Calu3 (cell line): Measurements from ENCODE around the gene MRPL40. TPM values are rescaled to one million over a fixed set of nuclear protein-coding genes. Genes with fewer than 3 reads are reported as not detected.
"Not testable (repeated sequence)": the region's sequence is repeated elsewhere in the genome, so short reads cannot be mapped to it uniquely, and the experiment has no call there.

Experiments
- BruUV-seq: library from RNA; stranded (reverse); fragments of 400-500 nt; replicated peaks from 2 replicates; lab custom pipeline; 2021; lab: Mats Ljungman, UMichigan
- CTCF ChIA-PET: fragments of 300-600 bp; sonication (Branson Sonifier 250); formaldehyde crosslinking; loops from one replicate; lab custom pipeline; 2022; ENCODE audit warnings: antibody characterized with exemption; lab: Charles Lee
- DNase-seq: peaks from one replicate; pipeline ENCODE4 v3.0.0; 2022
- H3K27ac Mint-ChIP-seq: one replicate; pipeline ENCODE4 v1.8.0; 2022; ENCODE audit warnings: mixed read lengths; ENCODE audit not compliant: unreplicated experiment
- H3K27me3 Mint-ChIP-seq: one replicate; pipeline ENCODE4 v1.8.0; 2022; ENCODE audit warnings: mixed read lengths; ENCODE audit not compliant: unreplicated experiment
- H3K36me3 Mint-ChIP-seq: one replicate; pipeline ENCODE4 v1.8.0; 2022; ENCODE audit warnings: mild to moderate bottlenecking, moderate library complexity, mixed read lengths; ENCODE audit not compliant: insufficient read depth, unreplicated experiment
- H3K4me1 Mint-ChIP-seq: one replicate; pipeline ENCODE4 v1.8.0; 2022; ENCODE audit warnings: mild to moderate bottlenecking, low read depth, mixed read lengths; ENCODE audit not compliant: unreplicated experiment
- H3K4me3 Mint-ChIP-seq: one replicate; pipeline ENCODE4 v1.8.0; 2022; ENCODE audit warnings: mild to moderate bottlenecking, low read depth, moderate library complexity, mixed read lengths; ENCODE audit not compliant: unreplicated experiment
- H3K9me3 Mint-ChIP-seq: one replicate; pipeline ENCODE4 v1.8.0; 2022; ENCODE audit warnings: low read depth, mixed read lengths; ENCODE audit not compliant: unreplicated experiment
- intact Hi-C: fragments of 100-400 bp; cut with micrococcal nuclease; formaldehyde crosslinking; loops from one replicate; pipeline ENCODE4 v1.10.0; 2022; ENCODE audit not compliant: unreplicated experiment
- total RNA-seq: library from RNA; stranded (reverse); gene quantifications from 2 replicates; pipeline ENCODE4 v1.2.3, GENCODE V29; 2022
- TF ChIP-seq, protein P1 (sequence below): fragments of 200-600 bp; IDR thresholded peaks from one replicate; pipeline ENCODE4 v1.8.0; 2022; ENCODE audit warnings: antibody characterized with exemption; ENCODE audit not compliant: unreplicated experiment

Gene MRPL40
- total RNA-seq, 1 experiment from 2014 or later: 38.6 TPM

DNA sequence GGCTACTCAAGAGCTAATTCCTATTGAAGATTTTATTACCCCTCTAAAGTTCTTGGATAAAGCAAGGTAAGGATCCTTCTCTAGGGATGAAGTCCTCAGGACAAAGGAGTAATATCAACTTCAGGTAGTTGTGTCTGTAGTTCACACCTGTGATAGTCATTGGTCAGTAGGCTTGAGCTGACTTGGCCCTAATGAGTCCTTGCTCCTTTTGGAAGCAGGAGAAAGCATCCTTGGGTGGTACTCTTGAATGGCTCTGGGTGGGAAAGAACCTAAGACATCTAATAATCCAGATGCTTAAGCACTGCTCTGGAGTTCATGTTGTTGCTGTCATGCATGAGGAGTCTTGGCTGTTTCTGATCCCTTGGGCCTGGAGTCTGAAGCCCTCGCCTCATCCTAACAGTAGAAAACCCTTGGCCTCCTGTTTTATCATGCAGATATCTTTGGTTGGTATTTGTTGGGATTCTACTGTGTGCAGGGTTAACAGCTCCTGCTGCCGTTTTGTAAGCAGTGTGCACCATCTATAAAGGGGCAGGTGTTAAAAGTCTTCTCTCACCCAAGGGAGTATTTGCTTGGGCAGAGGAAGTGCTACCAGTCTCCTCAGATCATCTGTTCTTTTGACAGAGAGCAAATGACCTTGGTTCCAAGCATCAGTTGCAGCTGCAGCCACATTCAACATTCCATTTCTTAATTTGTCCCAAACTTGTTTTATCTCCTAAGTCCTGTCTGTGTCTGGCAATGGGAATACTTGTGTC, 2.7 kb downstream of the MRPL40 start:
- CTCF ChIA-PET: no interaction called here
- no peaks in the 10 kb centered on the region for H3K27me3 Mint-ChIP-seq
- H3K4me1 Mint-ChIP-seq: peaks cover 7% of the 10 kb centered on the region
- intact Hi-C loops: no loop called here
- no peak for DNase-seq
- H3K27ac Mint-ChIP-seq: no peak overlapping the region
- H3K4me3 Mint-ChIP-seq: no peak overlapping the region
- H3K9me3 Mint-ChIP-seq: no peaks in the 10 kb centered on the region
- H3K36me3 Mint-ChIP-seq: peaks cover 58% of the 10 kb centered on the region
- TF ChIP-seq, protein P1, sequence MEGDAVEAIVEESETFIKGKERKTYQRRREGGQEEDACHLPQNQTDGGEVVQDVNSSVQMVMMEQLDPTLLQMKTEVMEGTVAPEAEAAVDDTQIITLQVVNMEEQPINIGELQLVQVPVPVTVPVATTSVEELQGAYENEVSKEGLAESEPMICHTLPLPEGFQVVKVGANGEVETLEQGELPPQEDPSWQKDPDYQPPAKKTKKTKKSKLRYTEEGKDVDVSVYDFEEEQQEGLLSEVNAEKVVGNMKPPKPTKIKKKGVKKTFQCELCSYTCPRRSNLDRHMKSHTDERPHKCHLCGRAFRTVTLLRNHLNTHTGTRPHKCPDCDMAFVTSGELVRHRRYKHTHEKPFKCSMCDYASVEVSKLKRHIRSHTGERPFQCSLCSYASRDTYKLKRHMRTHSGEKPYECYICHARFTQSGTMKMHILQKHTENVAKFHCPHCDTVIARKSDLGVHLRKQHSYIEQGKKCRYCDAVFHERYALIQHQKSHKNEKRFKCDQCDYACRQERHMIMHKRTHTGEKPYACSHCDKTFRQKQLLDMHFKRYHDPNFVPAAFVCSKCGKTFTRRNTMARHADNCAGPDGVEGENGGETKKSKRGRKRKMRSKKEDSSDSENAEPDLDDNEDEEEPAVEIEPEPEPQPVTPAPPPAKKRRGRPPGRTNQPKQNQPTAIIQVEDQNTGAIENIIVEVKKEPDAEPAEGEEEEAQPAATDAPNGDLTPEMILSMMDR: no peak
- no TSS peak for BruUV-seq

DNA sequence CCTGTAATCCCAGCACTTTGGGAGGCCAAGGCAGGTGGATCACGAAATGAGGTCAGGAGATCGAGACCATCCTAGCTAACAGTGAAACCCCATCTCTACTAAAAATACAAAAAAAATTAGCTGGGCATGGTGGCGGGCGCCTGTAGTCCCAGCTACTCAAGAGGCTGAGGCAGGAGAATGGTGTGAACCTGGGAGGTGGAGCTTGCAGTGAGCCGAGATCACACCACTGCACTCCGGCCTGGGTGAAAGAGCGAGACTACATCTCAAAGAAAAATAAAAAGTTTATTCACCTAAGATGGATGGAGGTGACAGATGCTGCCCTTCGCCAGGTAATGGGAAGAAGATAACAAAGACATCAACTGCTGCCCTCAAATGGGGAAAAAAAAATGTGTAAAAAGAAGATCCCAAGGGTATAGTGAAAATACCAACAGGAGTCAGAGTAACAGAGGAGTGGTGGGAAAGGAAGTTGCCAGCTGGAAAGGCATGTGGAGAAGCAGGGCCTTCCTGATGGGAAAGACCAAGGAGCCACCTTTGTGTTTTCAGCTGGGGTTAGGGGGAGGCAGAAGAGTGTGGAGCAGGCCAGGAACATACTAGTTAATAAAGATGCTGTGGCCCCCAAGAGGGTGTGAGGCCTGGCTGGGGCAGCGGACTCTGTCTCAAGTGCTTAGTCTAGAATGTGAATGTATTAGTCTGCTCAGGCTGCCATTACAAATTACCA, 4.3 kb downstream of the MRPL40 start:
- peaks cover 42% of the 10 kb centered on the region for H3K36me3 Mint-ChIP-seq
- H3K27me3 Mint-ChIP-seq, intact Hi-C loops, H3K4me1 Mint-ChIP-seq, H3K27ac Mint-ChIP-seq, DNase-seq, BruUV-seq, CTCF ChIA-PET, H3K4me3 Mint-ChIP-seq, H3K9me3 Mint-ChIP-seq: not testable (repeated sequence)

DNA sequence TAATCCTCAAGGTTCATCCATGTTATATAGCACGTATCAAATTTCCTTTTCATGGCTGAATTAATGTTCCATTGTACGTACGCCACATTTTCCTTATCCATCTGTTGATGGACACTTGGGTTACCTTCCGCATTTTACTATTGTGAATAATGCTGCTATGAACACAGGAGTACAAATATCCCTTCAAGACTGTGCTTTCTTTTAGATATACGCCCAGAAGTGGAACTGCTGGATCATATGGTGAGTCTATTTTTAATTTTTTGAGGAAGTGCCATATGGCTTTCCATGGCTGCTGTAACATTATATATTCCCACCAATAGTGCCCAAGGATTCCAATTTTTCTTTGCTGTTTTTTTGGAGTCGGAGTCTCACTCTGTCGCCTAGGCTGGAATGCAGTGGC, 6.0 kb downstream of the MRPL40 start:
- Mint-ChIP-seq H3K36me3 (peaks cover 25% of the 10 kb centered on the region), H3K4me1 (no peaks in the 10 kb centered on the region), H3K4me3 (no peak overlapping the region), H3K27me3 (no peaks in the 10 kb centered on the region), H3K9me3 (no peaks in the 10 kb centered on the region), H3K27ac (no peak overlapping the region)
- TF ChIP-seq, protein P1: no peak
- intact Hi-C loops: no loop called here
- CTCF ChIA-PET: interaction anchor here (0.7 kb wide), 1 partner anchor 73 kb away, joined by 8 read pairs; no protein-coding TSS in a partner anchor
- BruUV-seq: no TSS peak
- no peak for DNase-seq

DNA sequence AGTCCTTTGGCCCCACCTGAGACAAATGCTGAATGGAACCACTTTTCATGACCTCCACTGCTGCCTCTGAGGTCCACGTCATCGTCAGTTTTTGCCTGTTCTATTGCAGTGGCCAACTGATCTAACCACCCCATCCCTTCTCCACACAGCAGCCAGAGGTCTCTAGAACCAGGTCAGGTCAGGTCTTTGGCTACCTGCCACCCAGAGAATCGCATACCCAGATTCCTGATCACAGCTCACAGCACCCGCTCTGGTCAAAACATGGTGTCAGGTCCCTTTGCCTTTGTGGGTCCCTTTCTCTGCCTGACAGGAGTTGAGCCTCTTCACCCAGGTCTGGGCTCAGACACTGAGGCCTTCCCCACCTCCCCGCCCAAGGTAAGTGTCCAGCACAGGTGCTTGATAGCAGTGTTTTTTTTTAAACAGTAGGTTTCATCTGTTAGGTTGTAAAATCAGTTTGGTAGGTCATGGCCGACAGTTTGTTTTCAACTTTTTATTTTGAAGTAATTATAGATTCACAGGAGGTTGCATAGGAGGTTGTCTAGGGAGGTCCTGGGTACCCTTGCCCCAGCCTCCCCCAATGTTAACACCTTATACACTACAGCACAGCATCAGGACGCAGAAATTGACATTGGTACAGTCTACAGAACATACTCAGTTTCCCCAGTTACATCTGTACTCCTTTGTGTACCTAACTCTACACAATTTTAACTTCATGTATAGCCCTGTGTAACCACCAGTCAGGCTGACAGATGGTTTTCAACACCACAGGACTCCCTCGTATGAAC, 8.3 kb downstream of the MRPL40 start:
- Mint-ChIP-seq H3K27me3 (no peaks in the 10 kb centered on the region), H3K9me3 (no peaks in the 10 kb centered on the region), H3K27ac (no peak overlapping the region), H3K4me1 (no peaks in the 10 kb centered on the region), H3K36me3 (peaks cover 10% of the 10 kb centered on the region), H3K4me3 (no peak overlapping the region)
- DNase-seq: no peak
- intact Hi-C loops: no loop called here
- no TSS peak for BruUV-seq
- TF ChIP-seq, protein P1: no peak
- CTCF ChIA-PET: no interaction called here
